Stimulated activated CD4-positive, alpha-beta T cell treated with anti-CD3 and anti-CD28 coated beads, Interleukin-2, amount 100 ng/mL, for 24 hours (primary cell): Measurements from ENCODE around the gene ISG20L2.

Experiments used
- DNase-seq, 2 donors: peaks; one replicate each; pipeline ENCODE4 v3.0.0-alpha.2; 2020

The ISG20L2 gene

DNA sequence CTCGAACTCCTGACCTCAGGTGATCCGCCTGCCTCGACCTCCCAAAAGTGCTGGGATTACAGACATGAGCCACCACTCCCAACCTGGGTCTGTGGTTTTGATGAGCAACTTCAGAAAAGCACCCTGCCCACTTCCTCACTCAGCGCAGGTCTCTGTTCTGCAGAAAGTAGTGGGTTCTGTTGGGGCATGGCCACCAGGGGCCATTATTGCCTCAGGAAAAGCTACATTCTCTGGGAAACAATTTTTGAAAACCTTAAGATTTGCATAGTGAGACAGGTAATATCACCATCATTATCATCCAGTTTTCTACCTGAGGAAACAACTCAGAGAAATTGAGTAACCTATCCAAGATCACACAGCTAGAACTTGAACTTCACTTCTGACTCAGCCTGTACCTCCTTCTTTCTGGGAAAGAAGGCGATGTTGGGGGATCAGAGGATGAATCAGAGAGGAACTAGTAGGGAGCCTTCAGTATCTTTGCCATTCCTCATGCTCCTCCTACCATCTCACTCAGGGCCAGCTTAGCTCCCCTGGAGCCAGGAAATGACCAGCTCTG, 44.3 kb downstream of the ISG20L2 start:
- DNase-seq = peak in 1 of 2 donors; percentile 42

GRCh38 chr1:156682166-156682890, 46.2 kb downstream of the ISG20L2 start:
- DNase-seq = no peak

DNA sequence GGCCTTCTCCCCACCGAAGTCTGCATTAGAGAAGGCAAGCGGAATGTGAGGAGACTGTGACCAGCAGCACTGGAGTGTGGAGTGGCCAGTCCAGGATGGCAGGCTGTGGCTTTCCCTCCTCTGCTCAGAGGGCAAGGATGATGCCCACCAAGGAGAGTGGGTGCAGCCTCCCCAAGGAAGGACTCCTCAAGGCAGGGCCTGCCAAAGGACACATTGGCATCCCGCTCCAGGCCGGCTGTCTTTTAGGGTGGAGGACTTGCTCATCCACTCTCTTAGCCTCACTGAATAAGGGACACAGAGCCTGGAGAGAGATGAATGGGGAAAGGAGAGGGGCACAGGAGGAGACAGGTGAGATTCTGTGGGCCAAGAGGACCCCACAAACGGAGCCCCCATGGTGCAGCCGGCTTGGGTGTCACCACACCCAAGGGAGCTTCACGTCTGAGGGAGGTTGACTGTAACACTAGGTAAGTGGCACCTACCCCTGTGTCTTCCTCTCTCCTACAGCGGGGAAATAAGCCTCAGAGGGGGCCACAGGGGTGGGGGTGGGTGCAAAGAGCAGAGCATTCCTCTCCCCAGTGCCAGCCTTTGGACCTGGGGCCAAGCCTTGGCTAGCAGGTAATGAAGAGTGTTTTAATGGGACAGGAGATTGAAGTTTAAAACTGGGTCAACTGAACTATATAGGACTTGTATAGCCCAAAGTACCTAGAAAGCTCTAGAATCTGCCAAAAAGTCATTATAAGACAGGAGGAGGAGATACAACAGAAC, 47.2 kb downstream of the ISG20L2 start:
- DNase-seq = no peak

DNA sequence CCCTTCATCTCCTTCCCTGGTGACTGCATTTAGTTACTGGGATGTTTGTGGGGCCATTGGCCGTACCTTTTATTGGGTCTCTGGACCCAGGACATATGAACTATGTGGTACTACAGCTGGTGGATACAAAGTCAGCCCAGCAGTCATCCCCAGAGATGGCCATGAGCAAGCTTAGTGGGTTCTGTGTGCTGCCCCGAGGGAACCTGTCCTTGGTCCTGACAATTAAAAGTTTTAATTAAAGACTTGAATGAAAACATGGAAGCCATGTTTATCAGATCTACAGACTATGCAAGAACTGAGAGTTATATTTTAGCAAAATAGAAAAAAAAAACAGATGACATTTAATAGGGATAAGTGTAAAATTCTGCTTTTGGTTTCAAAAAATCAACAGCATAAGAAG, 48.5 kb downstream of the ISG20L2 start:
- DNase-seq = no peak

DNA sequence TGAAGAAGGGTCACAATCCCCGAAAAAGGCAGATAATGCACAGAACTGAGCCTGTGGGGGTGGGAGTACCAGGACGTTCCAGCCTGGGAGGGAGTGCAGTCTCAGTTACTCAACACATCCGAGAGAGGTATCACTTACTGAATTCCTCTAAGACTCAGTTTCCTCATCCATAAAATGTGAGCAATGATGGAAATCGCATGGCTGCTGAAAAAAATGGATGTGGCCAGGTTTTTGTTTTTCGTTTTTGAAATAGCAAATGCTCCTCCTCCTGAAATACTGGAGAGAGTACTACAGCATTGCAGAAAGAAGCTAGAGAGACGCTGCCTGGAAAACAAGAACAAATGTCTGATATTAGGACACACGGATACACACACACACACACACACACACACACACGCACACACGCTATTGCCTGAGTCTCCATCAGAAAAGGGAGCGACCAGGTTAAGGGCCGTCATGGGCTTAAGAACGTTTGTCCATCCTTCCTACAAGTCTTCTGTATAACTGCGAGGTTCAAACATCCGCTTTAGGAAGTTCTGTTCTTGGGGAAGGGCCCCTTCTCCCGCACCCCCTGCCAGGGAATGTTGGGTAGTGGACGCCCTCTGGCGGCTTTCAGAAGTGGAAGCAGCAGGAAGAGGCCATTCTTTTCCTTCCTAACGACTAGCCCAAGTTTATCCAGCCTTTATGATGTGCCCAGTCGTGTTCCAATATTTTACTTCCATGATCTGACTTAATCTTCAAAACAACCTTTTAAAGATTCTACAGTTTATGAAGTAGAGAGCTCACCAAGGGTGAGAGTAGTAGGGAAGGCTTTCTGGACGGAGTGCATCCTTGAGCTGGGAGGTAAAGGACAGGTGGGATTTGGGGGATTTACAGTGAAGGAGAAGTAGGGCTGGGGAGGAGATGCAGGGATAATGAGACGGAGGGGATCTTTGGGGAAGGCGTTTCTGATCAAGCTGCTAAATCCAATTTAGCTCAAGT, 50.7 kb downstream of the ISG20L2 start:
- DNase-seq = peak; percentile 31 to 37

DNA sequence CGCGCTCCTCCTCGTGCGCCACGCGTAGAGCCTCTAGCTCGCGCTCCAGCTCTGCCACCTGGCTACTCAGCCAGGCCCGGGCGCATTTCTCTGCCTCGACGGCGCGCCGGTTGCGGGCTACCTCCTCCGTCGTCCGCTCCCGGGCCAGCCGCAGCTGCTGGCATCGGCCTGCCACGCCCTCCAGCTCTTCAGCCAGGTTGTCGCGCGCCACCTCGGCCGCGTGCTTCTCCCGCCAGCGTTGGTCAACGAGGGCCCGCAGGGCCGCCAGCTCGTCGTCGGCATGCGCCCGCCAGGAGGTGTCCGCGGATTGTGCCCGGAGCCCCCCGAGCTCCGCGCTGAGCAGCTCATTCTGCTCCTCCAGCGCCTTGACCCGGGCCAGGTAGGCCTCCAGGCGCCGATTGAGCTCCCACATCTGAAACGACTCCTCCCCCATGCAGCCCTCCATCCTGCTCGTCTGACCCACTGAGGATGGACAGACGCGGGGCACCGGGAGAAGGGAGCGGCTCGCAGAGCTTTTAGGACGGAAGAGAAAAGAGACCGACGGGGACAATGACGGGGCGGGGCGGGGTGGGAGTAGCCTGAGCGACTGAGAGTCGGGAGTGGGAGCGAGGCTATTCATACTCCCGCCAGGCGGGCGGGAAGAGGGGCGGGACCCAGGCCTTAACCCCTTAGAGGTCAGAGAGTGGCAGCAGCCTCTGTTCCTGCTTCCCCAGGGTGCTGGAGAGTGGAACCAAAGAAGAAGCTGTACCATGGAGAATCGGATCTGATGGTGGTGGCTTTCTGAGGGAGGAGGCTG, 51.5 kb downstream of the ISG20L2 start, which contains the start of gene NES:
Gene NES (minus strand): TSS at position 588 of the 796 bp plus-strand sequence. CDS start 143 bp downstream, at position 445.
- DNase-seq = no peak

DNA sequence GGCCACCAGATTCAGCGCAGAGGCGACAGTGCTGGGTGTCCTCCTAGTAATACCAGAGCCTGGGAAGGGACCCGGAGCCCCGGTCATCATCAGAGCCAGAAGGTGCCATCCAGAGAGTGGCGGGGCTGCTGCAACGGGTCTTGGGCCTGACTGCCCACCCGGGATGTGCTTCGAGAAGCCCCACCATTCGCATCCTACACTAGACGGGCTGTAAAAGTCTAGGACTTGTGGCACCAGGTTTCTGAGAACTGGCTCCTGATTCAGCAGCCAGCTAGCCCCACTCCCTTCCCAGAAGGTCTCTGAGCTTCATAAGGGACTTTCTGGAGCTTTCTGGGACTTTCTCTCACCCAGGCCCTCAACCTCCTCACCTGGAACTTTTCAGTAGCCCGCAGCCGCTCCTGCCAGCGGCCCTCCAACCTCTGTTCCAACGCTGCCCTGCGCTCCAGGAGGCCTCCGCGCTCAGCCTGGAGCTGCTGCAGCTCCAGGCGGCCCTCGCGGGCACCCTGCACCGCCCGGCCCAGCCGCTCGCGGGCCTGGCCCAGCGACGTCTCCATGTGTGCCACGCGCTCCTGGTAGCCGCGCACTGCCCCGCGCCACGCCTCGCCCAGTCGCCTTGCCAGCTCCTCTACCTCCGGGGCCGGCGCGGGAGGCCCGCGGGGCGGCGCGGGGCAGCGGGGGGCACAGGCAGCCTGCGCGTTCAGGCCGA, 52.3 kb downstream of the ISG20L2 start:
- DNase-seq = no peak

DNA sequence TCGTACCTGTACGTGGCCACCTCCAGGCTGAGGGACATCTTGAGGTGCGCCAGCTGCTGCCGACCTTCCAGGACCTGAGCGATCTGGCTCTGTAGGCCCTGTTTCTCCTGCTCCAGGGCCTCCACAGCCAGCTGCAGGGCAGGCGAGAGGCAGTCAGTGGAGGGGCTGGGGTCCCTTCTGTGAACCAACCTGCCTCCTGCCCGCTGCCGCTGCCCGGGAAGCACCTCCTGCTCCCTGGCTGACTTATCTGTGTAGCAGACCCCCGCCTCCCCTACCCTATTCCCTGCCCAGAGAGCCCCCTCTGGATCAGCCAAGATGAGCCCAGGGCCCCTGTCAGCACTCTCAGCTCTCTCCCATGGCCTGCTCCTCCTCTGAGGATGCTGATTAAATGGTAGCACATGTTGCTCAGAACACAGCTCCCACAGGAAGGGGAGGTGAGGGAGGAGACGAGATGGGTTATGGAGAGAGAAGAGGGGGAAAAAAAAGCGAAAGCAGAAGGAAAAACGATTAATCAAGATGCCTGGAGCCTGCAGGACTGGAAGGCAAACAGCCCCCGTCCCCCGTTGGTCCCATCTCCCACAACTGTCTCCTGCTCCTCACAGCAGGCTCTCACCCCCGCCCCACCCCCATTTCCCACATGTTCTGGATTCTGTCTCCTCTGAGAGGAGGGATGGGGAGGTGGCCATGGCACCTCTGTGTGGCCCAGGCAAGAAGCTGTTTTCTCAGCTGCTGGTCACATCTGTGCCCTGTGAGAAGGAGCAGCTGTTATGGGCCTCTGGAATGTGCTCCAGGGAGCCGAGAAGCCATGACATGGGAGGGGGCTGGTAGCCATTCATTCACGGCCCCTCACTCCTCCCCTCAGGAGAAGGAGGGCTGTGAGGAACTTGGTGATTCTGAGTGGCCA, 53.1 kb downstream of the ISG20L2 start:
- DNase-seq = no peak

GRCh38 chr1:156673387-156674121, 55.0 kb downstream of the ISG20L2 start:
- no peak for DNase-seq
